Adrenal gland (tissue), 12 donors: Measurements from ENCODE around the gene CACNG1. TPM values are rescaled to one million over a fixed set of nuclear protein-coding genes. Genes with fewer than 3 reads are reported as not detected.

Experiments
- DNase-seq, 7 donors: peaks; one replicate each; pipeline ENCODE4 v3.0.0-alpha.2; 2019 to 2020
- H3K27ac ChIP-seq, 5 donors: fragments of 200-600 bp; sonication (generic) in 4 of 5; 1 replicate in 3 of 5; 2 replicates in 2 of 5; pipeline versions ENCODE4 v1.5.1 to v1.8.0; 2016 to 2020; ENCODE audit warnings: mild to moderate bottlenecking in 1 of 5
- H3K27me3 ChIP-seq: fragments of 200-600 bp; 2 replicates; pipeline ENCODE4 v1.8.0; 2021
- H3K36me3 ChIP-seq, 2 donors: fragments of 200-600 bp; replicated peaks in 1 of 2; 1 replicate in 1 of 2; 2 replicates in 1 of 2; pipeline versions ENCODE4 v1.5.1 to v1.8.0; 2018 to 2022
- H3K4me1 ChIP-seq, 2 donors: fragments of 200-600 bp; replicated peaks in 1 of 2; 1 replicate in 1 of 2; 2 replicates in 1 of 2; pipeline versions ENCODE4 v1.5.1 to v1.8.0; 2018 to 2021
- H3K4me3 ChIP-seq, 4 donors: fragments of 200-600 bp; sonication (generic) in 3 of 4; one replicate each; pipeline ENCODE4 v1.5.1; 2016 to 2018
- H3K9me3 ChIP-seq, 3 donors: fragments of 200-600 bp; sonication (generic) in 1 of 3; replicated peaks in 1 of 3; 1 replicate in 2 of 3; 2 replicates in 1 of 3; pipeline versions ENCODE4 v1.5.1 to v1.8.0; 2016 to 2021
- POLR2A ChIP-seq, 2 donors: fragments of 450-650 bp; IDR thresholded peaks; one replicate each; pipeline ENCODE4 v1.6.1; 2017; ENCODE audit warnings: antibody characterized with exemption in 2 of 2, mild to moderate bottlenecking in 2 of 2, moderate library complexity in 1 of 2
- WGBS, 4 donors: extraction: QIAGEN DNeasy Blood & Tissue Kit in 2 of 4; methylation state at CpG; one replicate each; pipeline versions ENCODE4 v1.1.5 to v1.1.7; 2013 to 2017; 5-methylcytosine and 5-hydroxymethylcytosine counted together
- intact Hi-C, 2 donors: fragments of 100-400 bp; cut with DNase I; formaldehyde crosslinking; loops; one replicate each; pipeline versions ENCODE4 v1.14.1 to v1.15.0; 2022 to 2023
- polyA plus RNA-seq, 3 donors: library from polyadenylated mRNA; stranded (reverse); fragments of 200-250 nt in 2 of 3; fragments of 350-450 nt in 1 of 3; fragmentation: Illumina TruSeq in 1 of 3; extraction: RNeasy Lipid Tissue Mini Kit (QIAGEN cat#74804) in 1 of 3; gene quantifications; one replicate each; pipeline ENCODE4 v1.2.3, GENCODE V29; 2013 to 2014
- total RNA-seq, 9 donors: library from RNA; depleted of rRNA in 4 of 9; stranded (reverse); fragments of >200 nt in 4 of 9; fragments of 120-200 nt in 1 of 9; fragmentation: NEBNext Ultra II Directional in 1 of 9; extraction: Animal tissue kit (Norgen Biotek cat#: 25700) in 1 of 9; gene quantifications; one replicate each; pipeline versions ENCODE4 v1.1.0 to v1.2.4, GENCODE V29; 2013 to 2023
- TF ChIP-seq, protein P1 (sequence below), 6 experiments: fragments of 450-650 bp in 4 of 6; fragments of 200-600 bp in 2 of 6; sonication (generic) in 1 of 6; IDR thresholded peaks; 1 replicate in 5 of 6; 2 replicates in 1 of 6; pipeline versions ENCODE4 v1.5.1 to v1.8.0; 2016 to 2021; ENCODE audit warnings: antibody characterized with exemption in 6 of 6, mild to moderate bottlenecking in 2 of 6, moderate library complexity in 1 of 6
- donor health status: healthy with polysubstance abuse.
- donor health status: Bipolar disorder and iron deficiency.
- donor health status: DM: yes; HTN: yes; CAD: no.
- donor health status: DM: no; HTN: no; CAD: no.
- donor health status: DM: no; HTN: no; CAD: no.
- donor health status: DM: yes; HTN: yes; CAD: no.

CACNG1 gene
- total and polyA plus RNA-seq, 12 donors = 0.28 to 5.9 (median 1.2) TPM; not detected in 2

- Histone ChIP-seq H3K4me1 (no peaks in the 10 kb centered on the region), H3K36me3 (no peaks in the 10 kb centered on the region), H3K27ac (no peak overlapping the region), H3K4me3 (no peak overlapping the region), H3K27me3 (no peaks in the 10 kb centered on the region), H3K9me3 (no peaks in the 10 kb centered on the region)
- TF ChIP-seq POLR2A (IDR thresholded peaks at IDR 0.05) = no peak
- TF ChIP-seq, protein P1, sequence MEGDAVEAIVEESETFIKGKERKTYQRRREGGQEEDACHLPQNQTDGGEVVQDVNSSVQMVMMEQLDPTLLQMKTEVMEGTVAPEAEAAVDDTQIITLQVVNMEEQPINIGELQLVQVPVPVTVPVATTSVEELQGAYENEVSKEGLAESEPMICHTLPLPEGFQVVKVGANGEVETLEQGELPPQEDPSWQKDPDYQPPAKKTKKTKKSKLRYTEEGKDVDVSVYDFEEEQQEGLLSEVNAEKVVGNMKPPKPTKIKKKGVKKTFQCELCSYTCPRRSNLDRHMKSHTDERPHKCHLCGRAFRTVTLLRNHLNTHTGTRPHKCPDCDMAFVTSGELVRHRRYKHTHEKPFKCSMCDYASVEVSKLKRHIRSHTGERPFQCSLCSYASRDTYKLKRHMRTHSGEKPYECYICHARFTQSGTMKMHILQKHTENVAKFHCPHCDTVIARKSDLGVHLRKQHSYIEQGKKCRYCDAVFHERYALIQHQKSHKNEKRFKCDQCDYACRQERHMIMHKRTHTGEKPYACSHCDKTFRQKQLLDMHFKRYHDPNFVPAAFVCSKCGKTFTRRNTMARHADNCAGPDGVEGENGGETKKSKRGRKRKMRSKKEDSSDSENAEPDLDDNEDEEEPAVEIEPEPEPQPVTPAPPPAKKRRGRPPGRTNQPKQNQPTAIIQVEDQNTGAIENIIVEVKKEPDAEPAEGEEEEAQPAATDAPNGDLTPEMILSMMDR (IDR thresholded peaks at IDR 0.05) = no peak
- intact Hi-C loops = no loop called here
- no peak for DNase-seq
- 66 to 86% (median 79%) methylated on average over 16 to 17 of the region's 17 CpGs for WGBS, 4 donors
Measured at GRCh38 chr17:67016039-67016762, 28.2 kb upstream of the CACNG1 start.

- 81 to 88% (median 83%) methylated on average over 14 of the region's 14 CpGs for WGBS, 4 donors
- no peak overlapping the region for H3K4me3 ChIP-seq
- intact Hi-C loops = no loop called here
- no peaks in the 10 kb centered on the region for H3K36me3 ChIP-seq
- TF ChIP-seq, protein P1 (IDR thresholded peaks at IDR 0.05) = no peak
- no peak for TF ChIP-seq POLR2A (IDR thresholded peaks at IDR 0.05)
- no peak for DNase-seq
- H3K27ac ChIP-seq = peak overlapping the region in 1 of 5 donors; percentile 62
- no peaks in the 10 kb centered on the region for H3K27me3 ChIP-seq
- no peaks in the 10 kb centered on the region for H3K9me3 ChIP-seq
- no peaks in the 10 kb centered on the region for H3K4me1 ChIP-seq
Measured at GRCh38 chr17:67017910-67018309, 26.4 kb upstream of the CACNG1 start.

GRCh38 chr17:67018471-67019434 is 25.6 kb upstream of the CACNG1 start:
- no peak overlapping the region for H3K4me3 ChIP-seq
- TF ChIP-seq, protein P1 (IDR thresholded peaks at IDR 0.05) = no peak
- TF ChIP-seq POLR2A (IDR thresholded peaks at IDR 0.05) = no peak
- WGBS, 4 donors = 86 to 98% (median 92%) methylated on average over 7 to 12 of the region's 12 CpGs

GRCh38 chr17:67019809-67020208 is 24.5 kb upstream of the CACNG1 start:
- H3K27ac ChIP-seq = peak overlapping the region in 1 of 5 donors; percentile 56
- TF ChIP-seq POLR2A (IDR thresholded peaks at IDR 0.05) = no peak
- TF ChIP-seq, protein P1 (IDR thresholded peaks at IDR 0.05) = no peak
- 87 to 91% (median 89%) methylated on average over 7 to 8 of the region's 8 CpGs for WGBS, 4 donors
- no peaks in the 10 kb centered on the region for H3K36me3 ChIP-seq
- no peaks in the 10 kb centered on the region for H3K9me3 ChIP-seq
- H3K4me1 ChIP-seq = no peaks in the 10 kb centered on the region
- no peaks in the 10 kb centered on the region for H3K27me3 ChIP-seq
- DNase-seq = no peak
- intact Hi-C loops = no loop called here
- no peak overlapping the region for H3K4me3 ChIP-seq

More at GRCh38 chr17:67018471-67019434, 25.6 kb upstream of the CACNG1 start:
- peak in 1 of 7 donors; percentile 56 for DNase-seq
- Histone ChIP-seq H3K36me3 (no peaks in the 10 kb centered on the region), H3K9me3 (no peaks in the 10 kb centered on the region), H3K4me1 (no peaks in the 10 kb centered on the region), H3K27ac (peak overlapping the region in 1 of 5 donors; percentile 62), H3K27me3 (no peaks in the 10 kb centered on the region)
- intact Hi-C loops = no loop called here
